ENCODE measurements around the gene ACTN1. TPM values are rescaled to one million over a fixed set of nuclear protein-coding genes. Genes with fewer than 3 reads are reported as not detected.

Gene ACTN1
- total RNA-seq, 1 donor from 2014 or later = 77.1 TPM

- H3K27me3 Mint-ChIP-seq (ENCODE audit: low read depth) = no peaks in the 10 kb centered on the region
- no peak overlapping the region for H3K27ac Mint-ChIP-seq (ENCODE audit: unreplicated experiment)
- TF ChIP-seq, protein P1, sequence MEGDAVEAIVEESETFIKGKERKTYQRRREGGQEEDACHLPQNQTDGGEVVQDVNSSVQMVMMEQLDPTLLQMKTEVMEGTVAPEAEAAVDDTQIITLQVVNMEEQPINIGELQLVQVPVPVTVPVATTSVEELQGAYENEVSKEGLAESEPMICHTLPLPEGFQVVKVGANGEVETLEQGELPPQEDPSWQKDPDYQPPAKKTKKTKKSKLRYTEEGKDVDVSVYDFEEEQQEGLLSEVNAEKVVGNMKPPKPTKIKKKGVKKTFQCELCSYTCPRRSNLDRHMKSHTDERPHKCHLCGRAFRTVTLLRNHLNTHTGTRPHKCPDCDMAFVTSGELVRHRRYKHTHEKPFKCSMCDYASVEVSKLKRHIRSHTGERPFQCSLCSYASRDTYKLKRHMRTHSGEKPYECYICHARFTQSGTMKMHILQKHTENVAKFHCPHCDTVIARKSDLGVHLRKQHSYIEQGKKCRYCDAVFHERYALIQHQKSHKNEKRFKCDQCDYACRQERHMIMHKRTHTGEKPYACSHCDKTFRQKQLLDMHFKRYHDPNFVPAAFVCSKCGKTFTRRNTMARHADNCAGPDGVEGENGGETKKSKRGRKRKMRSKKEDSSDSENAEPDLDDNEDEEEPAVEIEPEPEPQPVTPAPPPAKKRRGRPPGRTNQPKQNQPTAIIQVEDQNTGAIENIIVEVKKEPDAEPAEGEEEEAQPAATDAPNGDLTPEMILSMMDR (conservative IDR thresholded peaks at IDR 0.05) = no peak
- DNase-seq (ENCODE audit: low read depth, low spot score) = no peak
- H3K9me3 Mint-ChIP-seq = no peaks in the 10 kb centered on the region
- no peak overlapping the region for H3K4me3 Mint-ChIP-seq
- H3K4me1 Mint-ChIP-seq = no peaks in the 10 kb centered on the region
- peaks cover 28% of the 10 kb centered on the region for H3K36me3 Mint-ChIP-seq (ENCODE audit: low read depth)
These were observed 99.8 kb downstream of the ACTN1 start for GRCh38 chr14:68879321-68879781.

DNA sequence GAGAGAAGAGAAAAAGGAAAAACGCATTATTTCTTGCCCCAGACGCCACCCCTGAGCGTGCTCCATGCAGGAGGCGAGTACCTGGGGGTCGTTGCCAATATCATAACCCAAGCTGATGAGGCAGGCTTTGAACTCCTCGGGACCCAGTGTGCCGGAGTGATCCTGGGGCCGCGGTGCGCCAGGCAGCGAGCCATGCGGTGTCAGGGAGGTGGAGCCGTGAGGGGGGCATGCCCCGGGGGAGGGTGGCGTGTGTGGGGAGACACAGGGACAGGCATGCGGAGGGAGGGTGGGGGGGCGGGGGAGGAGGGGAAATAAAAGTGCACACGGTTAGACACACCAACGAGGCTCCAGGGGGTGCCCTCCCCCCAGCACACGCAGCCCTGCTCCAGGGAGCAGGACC is 100.2 kb downstream of the ACTN1 start:
- Mint-ChIP-seq H3K4me3 (no peak overlapping the region), H3K36me3 (ENCODE audit: low read depth) (peaks cover 25% of the 10 kb centered on the region), H3K27me3 (ENCODE audit: low read depth) (no peaks in the 10 kb centered on the region), H3K27ac (ENCODE audit: unreplicated experiment) (no peak overlapping the region), H3K9me3 (no peaks in the 10 kb centered on the region), H3K4me1 (no peaks in the 10 kb centered on the region)
- no peak for DNase-seq (ENCODE audit: low read depth, low spot score)
- TF ChIP-seq, protein P1 (conservative IDR thresholded peaks at IDR 0.05) = no peak

GRCh38 chr14:68877993-68878575 is 101.0 kb downstream of the ACTN1 start:
- TF ChIP-seq, protein P1 (conservative IDR thresholded peaks at IDR 0.05) = no peak
- DNase-seq (ENCODE audit: low read depth, low spot score) = no peak
- H3K27ac Mint-ChIP-seq (ENCODE audit: unreplicated experiment) = no peak overlapping the region
- no peak overlapping the region for H3K4me3 Mint-ChIP-seq
- H3K4me1 Mint-ChIP-seq = no peaks in the 10 kb centered on the region
- no peaks in the 10 kb centered on the region for H3K27me3 Mint-ChIP-seq (ENCODE audit: low read depth)
- H3K36me3 Mint-ChIP-seq (ENCODE audit: low read depth) = peaks cover 25% of the 10 kb centered on the region
- no peaks in the 10 kb centered on the region for H3K9me3 Mint-ChIP-seq

DNA sequence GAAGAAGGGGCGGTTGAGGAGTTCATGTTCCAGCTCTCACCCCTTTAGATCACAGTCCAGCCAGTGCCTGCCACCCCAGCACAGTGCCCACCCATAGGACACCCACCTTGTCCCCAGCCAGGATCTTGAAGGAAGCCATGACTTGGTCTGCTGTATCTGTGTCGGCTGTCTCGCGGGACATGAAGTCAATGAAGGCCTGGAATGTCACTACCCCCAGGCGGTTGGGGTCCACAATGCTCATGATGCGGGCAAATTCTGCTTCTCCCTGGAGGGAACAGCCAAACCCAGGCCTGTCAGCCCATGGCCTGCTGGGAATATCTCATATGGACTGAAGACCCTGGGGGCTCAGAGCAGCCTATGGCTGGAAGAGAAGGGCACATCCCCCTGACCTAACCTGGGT is 102.1 kb downstream of the ACTN1 start:
- Mint-ChIP-seq H3K4me1 (no peaks in the 10 kb centered on the region), H3K9me3 (no peaks in the 10 kb centered on the region), H3K27ac (ENCODE audit: unreplicated experiment) (no peak overlapping the region), H3K36me3 (ENCODE audit: low read depth) (peaks cover 28% of the 10 kb centered on the region), H3K4me3 (no peak overlapping the region), H3K27me3 (ENCODE audit: low read depth) (no peaks in the 10 kb centered on the region)
- DNase-seq (ENCODE audit: low read depth, low spot score) = no peak
- TF ChIP-seq, protein P1 (conservative IDR thresholded peaks at IDR 0.05) = no peak

- Mint-ChIP-seq H3K4me1 (no peaks in the 10 kb centered on the region), H3K4me3 (no peak overlapping the region), H3K27ac (ENCODE audit: unreplicated experiment) (no peak overlapping the region), H3K27me3 (ENCODE audit: low read depth) (no peaks in the 10 kb centered on the region), H3K9me3 (no peaks in the 10 kb centered on the region), H3K36me3 (ENCODE audit: low read depth) (peaks cover 19% of the 10 kb centered on the region)
- DNase-seq (ENCODE audit: low read depth, low spot score) = no peak
- TF ChIP-seq, protein P1 (conservative IDR thresholded peaks at IDR 0.05) = no peak
These were observed 104.4 kb downstream of the ACTN1 start for GRCh38 chr14:68874746-68875155.
